Fibroblast of lung (primary cell): ENCODE measurements around the gene OAT. TPM values are rescaled to one million over a fixed set of nuclear protein-coding genes. Genes with fewer than 3 reads are reported as not detected.
A peak's percentile ranks its signal among the peaks of the same experiment; 100 is the strongest.

Experiments
- DNase-seq, 2 donors: peaks; one replicate each; pipeline versions ENCODE4 v3.0.0 to v3.0.0-alpha.2; 2010; ENCODE audit warnings: low read depth in 2 of 2
- H2AFZ ChIP-seq: 2 replicates; pipeline ENCODE4 v1.5.1; 2012; ENCODE audit warnings: low read length, control low read depth, inconsistent platforms
- H3K27ac ChIP-seq: 2 replicates; pipeline ENCODE4 v1.5.1; 2011; ENCODE audit warnings: low read length, control low read depth; ENCODE audit not compliant: insufficient read depth
- H3K27me3 ChIP-seq: 2 replicates; pipeline ENCODE4 v1.5.1; 2011; ENCODE audit warnings: mild to moderate bottlenecking, low read length; ENCODE audit not compliant: control insufficient read depth, insufficient read depth
- H3K36me3 ChIP-seq: 2 replicates; pipeline ENCODE4 v1.5.1; 2011; ENCODE audit warnings: low read length; ENCODE audit not compliant: control insufficient read depth, insufficient read depth
- H3K4me1 ChIP-seq: 2 replicates; pipeline ENCODE4 v1.5.1; 2011; ENCODE audit warnings: low read length; ENCODE audit not compliant: control insufficient read depth, insufficient read depth; ENCODE audit errors: extremely low read depth
- H3K4me2 ChIP-seq: 2 replicates; pipeline ENCODE4 v1.5.1; 2011; ENCODE audit warnings: low read length, control low read depth; ENCODE audit not compliant: insufficient read depth; ENCODE audit errors: extremely low read depth
- H3K4me3 ChIP-seq, 4 experiments: fragments of 200-600 bp in 1 of 4; sonication (generic) in 1 of 4; replicated peaks in 1 of 4; 2 replicates each; pipeline ENCODE4 v1.5.1; 2011 to 2016; ENCODE audit warnings: low read length in 4 of 4, low read depth in 3 of 4, mild to moderate bottlenecking in 3 of 4, control low read depth in 2 of 4, inconsistent platforms in 1 of 4, mixed read lengths in 1 of 4; ENCODE audit not compliant: insufficient read depth in 1 of 4; ENCODE audit errors: control extremely low read depth in 1 of 4
- H3K79me2 ChIP-seq: 2 replicates; pipeline ENCODE4 v1.5.1; 2012; ENCODE audit warnings: mild to moderate bottlenecking, low read length, inconsistent platforms; ENCODE audit not compliant: control insufficient read depth, insufficient read depth
- H3K9ac ChIP-seq: 2 replicates; pipeline ENCODE4 v1.5.1; 2011; ENCODE audit warnings: mild to moderate bottlenecking, low read length, control low read depth; ENCODE audit not compliant: insufficient read depth
- H3K9me3 ChIP-seq: 2 replicates; pipeline ENCODE4 v1.5.1; 2012; ENCODE audit warnings: low read depth, low read length; ENCODE audit not compliant: control insufficient read depth, insufficient read depth
- H4K20me1 ChIP-seq: 2 replicates; pipeline ENCODE4 v1.5.1; 2011; ENCODE audit warnings: low read length; ENCODE audit not compliant: control insufficient read depth, insufficient read depth; ENCODE audit errors: extremely low read depth
- EZH2 ChIP-seq: IDR thresholded peaks from 2 replicates; pipeline ENCODE4 v1.5.1; 2012; ENCODE audit warnings: low read length, control low read depth, mild to moderate bottlenecking; ENCODE audit errors: missing control alignments
- polyA plus RNA-seq, 2 donors: library from polyadenylated mRNA; depleted of rRNA in 1 of 2; stranded (reverse) in 1 of 2; unstranded in 1 of 2; fragments of >200 nt; gene quantifications; 2 replicates each; pipeline ENCODE4 v1.2.1, GENCODE V29; 2011 to 2012; ENCODE audit warnings: missing spikeins in 1 of 2
- total RNA-seq: library from RNA; depleted of rRNA; stranded (reverse); fragments of >200 nt; gene quantifications from 2 replicates; pipeline ENCODE4 v1.2.1, GENCODE V29; 2014
- TF ChIP-seq, protein P1 (sequence below), 2 donors: IDR thresholded peaks in 1 of 2; conservative IDR thresholded peaks in 1 of 2; 1 replicate in 1 of 2; 2 replicates in 1 of 2; pipeline ENCODE4 v1.5.1; 2011 to 2012; ENCODE audit warnings: low read length in 2 of 2, control low read depth in 1 of 2, inconsistent platforms in 1 of 2, low read depth in 1 of 2, mild to moderate bottlenecking in 1 of 2

The OAT gene
- total and polyA plus RNA-seq, 2 donors (not counting 1 experiment from before 2014, with no cell fraction given) = 147 to 227 TPM

DNA sequence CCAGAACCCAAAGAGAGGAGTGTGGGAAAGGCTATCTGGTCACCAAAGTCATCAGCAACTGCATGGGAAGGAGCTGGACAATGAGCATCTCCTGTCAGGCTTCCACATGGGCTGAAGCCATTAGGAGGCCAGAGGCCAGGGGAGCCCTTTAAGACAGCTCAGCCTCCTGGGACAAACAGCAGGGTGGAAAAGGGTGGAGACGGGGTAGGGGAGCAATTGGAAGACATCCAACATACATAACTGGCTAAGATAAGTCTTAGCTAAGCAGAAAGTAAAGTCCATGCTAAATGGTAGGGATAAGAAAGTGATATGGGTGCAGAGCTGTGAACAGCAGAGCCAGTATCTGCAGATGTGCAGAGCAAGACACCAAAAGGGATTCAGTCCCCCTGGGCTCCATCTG lies 1.5 kb upstream of the OAT start:
- no peaks in the 10 kb centered on the region for H3K4me1 ChIP-seq
- peaks cover 8% of the 10 kb centered on the region for H3K27me3 ChIP-seq
- no peak overlapping the region for H3K4me3 ChIP-seq
- no peaks in the 10 kb centered on the region for H3K36me3 ChIP-seq
- no peak overlapping the region for H3K4me2 ChIP-seq
- H4K20me1 ChIP-seq = no peaks in the 10 kb centered on the region
- H3K27ac ChIP-seq = no peak overlapping the region
- H3K9me3 ChIP-seq = no peaks in the 10 kb centered on the region
- H3K9ac ChIP-seq = no peak overlapping the region
- peaks cover 20% of the 10 kb centered on the region for H3K79me2 ChIP-seq
- DNase-seq = no peak
- no peak overlapping the region for H2AFZ ChIP-seq
- TF ChIP-seq EZH2 = no peak
- TF ChIP-seq, protein P1, sequence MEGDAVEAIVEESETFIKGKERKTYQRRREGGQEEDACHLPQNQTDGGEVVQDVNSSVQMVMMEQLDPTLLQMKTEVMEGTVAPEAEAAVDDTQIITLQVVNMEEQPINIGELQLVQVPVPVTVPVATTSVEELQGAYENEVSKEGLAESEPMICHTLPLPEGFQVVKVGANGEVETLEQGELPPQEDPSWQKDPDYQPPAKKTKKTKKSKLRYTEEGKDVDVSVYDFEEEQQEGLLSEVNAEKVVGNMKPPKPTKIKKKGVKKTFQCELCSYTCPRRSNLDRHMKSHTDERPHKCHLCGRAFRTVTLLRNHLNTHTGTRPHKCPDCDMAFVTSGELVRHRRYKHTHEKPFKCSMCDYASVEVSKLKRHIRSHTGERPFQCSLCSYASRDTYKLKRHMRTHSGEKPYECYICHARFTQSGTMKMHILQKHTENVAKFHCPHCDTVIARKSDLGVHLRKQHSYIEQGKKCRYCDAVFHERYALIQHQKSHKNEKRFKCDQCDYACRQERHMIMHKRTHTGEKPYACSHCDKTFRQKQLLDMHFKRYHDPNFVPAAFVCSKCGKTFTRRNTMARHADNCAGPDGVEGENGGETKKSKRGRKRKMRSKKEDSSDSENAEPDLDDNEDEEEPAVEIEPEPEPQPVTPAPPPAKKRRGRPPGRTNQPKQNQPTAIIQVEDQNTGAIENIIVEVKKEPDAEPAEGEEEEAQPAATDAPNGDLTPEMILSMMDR (conservative IDR thresholded peaks at IDR 0.05 in 1 of 2, IDR thresholded peaks at IDR 0.05 in 1 of 2; ENCODE audit: low read depth in 1 of 2, low read length in 2 of 2) = no peak

DNA sequence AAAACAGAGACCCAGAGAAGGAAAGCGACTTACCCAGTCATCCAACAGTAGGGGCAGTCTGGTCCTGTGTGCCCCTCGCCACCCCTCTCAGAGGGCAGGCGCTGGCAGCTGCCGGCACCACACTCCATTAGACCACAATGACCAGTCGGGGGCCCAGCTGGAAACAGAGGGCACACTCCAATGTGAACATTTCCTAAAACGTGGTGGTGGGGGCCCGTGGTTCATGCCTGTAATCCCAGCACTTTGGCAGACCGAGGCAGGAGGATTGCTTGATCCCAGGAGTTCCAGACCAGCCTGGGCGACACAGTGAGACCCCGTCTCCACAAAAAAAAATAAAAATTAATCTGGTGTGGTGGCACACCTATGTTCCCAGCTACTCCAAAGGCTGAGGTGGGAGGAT lies 912 bp upstream of the OAT start:
- Histone ChIP-seq H3K4me3 (no peak overlapping the region), H3K4me2 (no peak overlapping the region), H3K27me3 (peaks cover 8% of the 10 kb centered on the region), H3K27ac (no peak overlapping the region), H2AFZ (no peak overlapping the region), H3K9ac (no peak overlapping the region), H3K9me3 (no peaks in the 10 kb centered on the region), H4K20me1 (no peaks in the 10 kb centered on the region), H3K36me3 (no peaks in the 10 kb centered on the region), H3K79me2 (peaks cover 24% of the 10 kb centered on the region), H3K4me1 (no peaks in the 10 kb centered on the region)
- no peak for DNase-seq
- no peak for TF ChIP-seq EZH2
- TF ChIP-seq, protein P1 (conservative IDR thresholded peaks at IDR 0.05 in 1 of 2, IDR thresholded peaks at IDR 0.05 in 1 of 2; ENCODE audit: low read depth in 1 of 2, low read length in 2 of 2) = no peak

DNA sequence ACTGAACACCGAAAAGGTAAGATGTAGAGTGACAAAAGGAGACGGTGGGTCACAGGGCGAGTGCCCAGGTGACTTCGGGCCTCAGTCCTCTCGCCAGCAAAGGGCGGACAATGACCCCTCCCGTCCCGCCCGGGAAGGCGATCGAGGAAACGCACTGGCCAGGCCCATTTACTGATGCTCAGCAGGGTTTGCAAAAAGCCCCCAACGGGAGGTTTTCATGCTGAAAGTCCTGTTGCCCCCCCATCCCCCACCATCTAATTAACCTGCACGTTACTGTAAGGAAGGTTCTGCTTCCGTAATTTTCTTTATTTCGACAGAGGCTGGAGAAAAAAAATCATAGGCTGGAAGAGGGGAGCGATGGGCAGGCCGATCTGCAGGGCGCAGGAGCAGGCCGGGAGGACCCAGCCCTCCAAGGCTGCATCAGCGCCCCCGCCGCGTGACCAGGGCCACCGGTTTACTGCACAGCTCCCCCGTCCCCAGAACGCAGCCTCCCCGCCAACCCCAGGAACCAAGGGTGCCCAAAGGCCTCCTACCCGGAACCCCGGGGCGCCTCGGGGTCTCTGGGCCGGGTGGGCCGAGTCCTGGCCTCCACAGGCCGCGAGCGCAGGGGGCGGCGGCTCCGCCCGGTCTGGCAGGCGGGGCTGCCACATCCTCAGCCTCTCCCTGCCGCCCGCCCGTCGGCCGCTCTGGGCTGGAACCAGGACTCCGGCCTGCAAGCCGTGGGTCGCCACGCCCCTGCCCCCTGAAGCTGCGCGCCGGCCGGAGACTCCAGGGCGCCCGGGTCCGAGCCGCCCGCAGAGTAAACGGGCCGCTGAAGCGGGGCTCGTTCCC lies 613 bp downstream of the OAT start:
- Histone ChIP-seq H3K9me3 (no peaks in the 10 kb centered on the region), H3K4me2 (peak overlapping the region; percentile 94), H3K27me3 (peaks cover 8% of the 10 kb centered on the region), H3K27ac (peak overlapping the region; percentile 84), H3K4me3 (peak overlapping the region; percentile 76 to 87 (median 82)), H3K79me2 (peaks cover 33% of the 10 kb centered on the region), H3K36me3 (no peaks in the 10 kb centered on the region), H2AFZ (peak overlapping the region; percentile 29), H4K20me1 (no peaks in the 10 kb centered on the region), H3K9ac (peak overlapping the region; percentile 81), H3K4me1 (no peaks in the 10 kb centered on the region)
- no peak for TF ChIP-seq EZH2
- TF ChIP-seq, protein P1 (conservative IDR thresholded peaks at IDR 0.05 in 1 of 2, IDR thresholded peaks at IDR 0.05 in 1 of 2; ENCODE audit: low read depth in 1 of 2, low read length in 2 of 2) = no peak
- peak; percentile 62 to 68 for DNase-seq
